ENCODE results near the gene HMCN2.

HMCN2 gene

DNA sequence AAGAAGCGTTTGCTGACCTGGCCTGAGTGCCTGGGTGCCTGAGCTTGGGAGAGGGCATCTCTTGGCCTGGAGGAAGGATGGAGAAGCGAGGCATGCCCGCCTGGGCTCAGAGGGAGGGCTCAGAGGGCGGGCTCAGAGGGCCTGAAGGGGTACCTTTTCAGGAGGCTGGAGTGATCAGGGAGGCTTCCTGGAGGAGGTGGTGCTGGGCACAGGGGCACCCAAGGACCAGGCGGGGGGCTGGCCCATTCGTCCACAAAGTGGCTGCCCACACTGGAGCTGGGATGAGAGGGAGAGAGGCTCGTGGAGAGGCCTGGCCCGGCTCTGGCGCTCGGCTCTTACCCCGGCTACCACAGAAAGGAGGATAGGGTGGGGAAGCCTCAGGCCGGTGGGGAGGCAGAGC, 212.0 kb downstream of the HMCN2 start:
- no peak for DNase-seq

GRCh38 chr9:130478152-130478551, 212.6 kb downstream of the HMCN2 start:
- DNase-seq, result no peak

DNA sequence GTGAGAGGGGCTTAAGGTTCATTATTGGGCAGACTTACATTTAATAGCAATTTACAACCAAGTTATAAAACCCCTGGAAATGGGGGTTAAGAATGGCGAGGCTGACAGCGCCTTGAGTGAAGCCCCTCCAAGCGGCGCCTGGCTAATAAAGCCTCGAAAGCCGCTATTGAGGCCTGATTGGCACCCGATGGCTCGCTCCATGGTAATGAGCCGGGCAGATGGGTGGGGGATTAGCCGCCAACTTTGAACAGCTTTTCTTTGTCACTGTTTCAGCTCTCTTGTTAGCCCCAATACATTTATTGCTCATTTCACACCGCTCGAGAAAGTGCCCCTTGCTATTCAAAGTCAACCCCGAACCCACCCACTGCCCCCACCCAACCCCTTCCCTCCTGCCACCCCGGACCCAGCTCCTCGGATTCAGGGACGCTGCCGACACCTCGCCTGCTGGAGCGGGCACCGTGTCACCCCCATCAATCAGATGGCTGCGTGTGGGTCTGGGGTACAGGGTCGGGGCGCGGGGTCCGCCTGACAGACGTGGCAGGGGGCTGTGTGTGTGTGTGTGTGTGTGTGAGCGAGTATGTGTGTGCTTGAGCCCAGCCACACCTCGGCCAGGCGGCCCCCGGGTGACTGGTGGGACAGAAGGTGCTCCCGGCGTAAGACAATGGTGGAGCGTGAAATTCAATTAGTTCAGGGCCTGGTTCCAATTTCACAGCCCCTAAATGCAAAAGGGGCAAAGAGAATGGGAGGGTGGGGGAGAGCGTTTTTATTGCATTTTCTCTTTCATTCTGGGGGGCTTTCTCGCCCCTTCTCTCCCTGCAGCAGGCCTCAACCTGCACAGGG, 213.4 kb downstream of the HMCN2 start:
- no peak for DNase-seq

DNA sequence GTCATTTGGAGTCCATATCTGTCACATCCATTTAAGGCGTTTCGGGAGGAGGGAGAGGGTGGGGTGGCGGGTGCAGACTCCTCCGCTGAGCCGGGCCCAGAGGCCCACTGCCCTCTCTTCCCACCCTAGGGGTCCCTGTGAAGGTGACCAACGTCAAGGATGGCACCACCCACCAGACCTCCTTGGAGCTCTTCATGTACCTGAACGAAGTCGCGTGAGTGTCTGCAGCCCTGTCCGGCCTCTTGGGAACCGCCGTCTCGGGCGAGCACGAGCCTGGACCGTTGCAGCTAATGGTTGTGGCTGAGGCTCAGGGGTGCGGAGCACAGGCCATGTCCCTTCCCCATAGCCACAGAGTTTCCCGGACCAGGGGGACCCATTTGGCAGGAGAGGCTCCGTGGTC, 214.0 kb downstream of the HMCN2 start:
- DNase-seq, result no peak

DNA sequence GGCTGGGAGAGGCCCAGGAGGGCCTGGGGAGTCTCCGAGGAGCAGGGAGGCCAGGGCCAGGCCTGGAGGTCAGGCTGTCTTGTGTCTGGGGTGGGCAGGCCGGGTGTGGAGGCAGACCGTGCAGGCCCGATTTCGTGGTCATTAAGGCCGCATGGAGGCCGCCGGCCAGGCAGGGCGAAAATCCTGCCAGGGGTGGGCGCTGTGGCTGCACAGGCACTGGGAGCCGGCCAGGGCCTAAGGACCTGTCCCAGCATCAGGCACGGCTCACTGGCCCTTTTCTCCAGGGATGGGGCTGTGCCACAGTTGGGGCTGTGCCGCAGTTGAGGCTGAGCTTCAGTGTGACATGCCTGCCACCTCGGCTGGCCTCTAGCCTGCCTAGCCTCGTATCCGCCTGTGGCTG, 215.1 kb downstream of the HMCN2 start:
- no peak for DNase-seq

GRCh38 chr9:130482463-130482862, 216.9 kb downstream of the HMCN2 start:
- DNase-seq, result no peak

GRCh38 chr9:130483371-130483971, 217.9 kb downstream of the HMCN2 start:
- DNase-seq, result no peak
